NK-92 treated with Interleukin-12 subunit alpha and Interleukin-12 subunit beta, amount 100 ng/mL, for 24 hours (cell line): ENCODE results near the gene GTF2H4.

Source experiments
- DNase-seq: peaks from one replicate; lab custom pipeline; 2025; lab: John Stamatoyannopoulos, UW

GTF2H4 gene

DNA sequence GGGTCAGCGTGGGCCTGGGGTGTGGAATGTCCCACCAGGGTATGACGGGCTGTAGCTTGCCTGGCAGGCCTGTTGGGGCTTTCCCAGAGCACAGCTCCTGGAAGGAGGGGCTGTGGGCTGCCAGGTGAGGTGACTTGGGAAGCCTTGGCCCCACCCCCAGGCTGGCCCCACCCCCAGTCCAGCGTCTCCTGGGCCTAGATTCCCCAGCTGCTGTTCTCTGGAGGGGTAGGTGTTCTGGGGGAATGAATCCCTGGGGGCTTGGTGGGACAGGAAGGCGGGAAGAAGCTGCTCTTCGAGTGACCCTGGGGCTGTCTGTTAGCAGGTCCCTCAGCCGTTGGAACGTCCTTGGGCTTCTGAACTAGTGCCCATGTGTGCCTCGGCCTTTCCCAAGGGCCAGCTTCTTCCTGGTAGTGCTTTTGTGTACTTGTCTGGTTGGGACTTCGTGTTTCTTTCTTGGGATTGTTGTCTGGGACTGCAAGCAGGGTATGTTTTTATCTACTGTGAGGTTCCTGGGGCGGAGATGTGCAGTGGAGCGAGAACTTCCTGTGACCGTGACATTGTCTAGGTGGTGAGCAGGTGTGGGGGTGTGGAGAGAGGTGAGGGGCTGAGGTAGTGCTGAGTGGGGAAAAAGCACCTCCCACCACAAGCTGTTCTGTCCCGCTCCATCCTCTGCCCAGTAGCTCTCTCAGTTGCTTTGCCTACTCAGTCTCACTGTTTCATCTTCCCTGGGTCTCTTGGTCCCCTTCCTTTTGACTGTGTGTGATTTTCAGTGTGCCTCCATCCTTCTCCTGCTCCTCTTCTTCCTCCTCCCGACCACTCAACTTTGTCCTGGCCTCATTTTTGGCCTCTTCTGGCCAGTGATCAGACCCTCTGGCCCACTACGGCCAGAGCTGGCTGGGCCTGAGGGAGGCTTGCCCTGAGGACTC lies 25.0 kb upstream of the GTF2H4 start:
- DNase-seq = no peak

- DNase-seq = no peak
Measured at GRCh38 chr6:30883685-30884520, 24.1 kb upstream of the GTF2H4 start, which contains the start of gene DDR1. Gene DDR1, plus strand, starts transcription at chr6:30884519. Its CDS starts 4,211 bp downstream, at chr6:30888730.

GRCh38 chr6:30884521-30885480 lies 23.2 kb upstream of the GTF2H4 start:
- no peak for DNase-seq

DNA sequence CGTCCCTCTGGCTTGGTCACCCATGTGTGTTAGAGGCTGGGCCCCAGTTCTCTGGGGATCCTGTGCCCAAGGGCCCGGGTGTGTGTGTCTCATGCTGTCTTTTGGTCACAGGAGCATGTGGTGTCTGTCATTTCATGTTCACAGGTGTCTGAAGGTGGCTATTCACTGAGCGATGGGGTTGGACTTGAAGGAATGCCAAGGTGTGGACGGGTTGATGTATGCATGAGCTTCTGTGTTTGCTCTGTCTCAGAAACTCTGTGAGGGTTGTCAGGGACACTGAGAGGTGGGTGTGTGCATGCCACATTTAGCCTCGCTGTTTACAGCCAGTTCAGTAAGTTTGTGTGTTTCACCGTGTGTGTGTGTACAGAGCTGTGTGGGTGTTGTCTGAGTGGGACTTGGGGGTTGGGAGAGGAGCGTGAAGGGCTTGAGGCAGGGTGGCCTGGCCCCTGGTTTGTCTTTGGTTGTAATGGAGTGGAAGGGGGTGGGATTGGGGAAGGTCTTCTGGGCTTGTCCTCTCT lies 22.5 kb upstream of the GTF2H4 start:
- no peak for DNase-seq

DNA sequence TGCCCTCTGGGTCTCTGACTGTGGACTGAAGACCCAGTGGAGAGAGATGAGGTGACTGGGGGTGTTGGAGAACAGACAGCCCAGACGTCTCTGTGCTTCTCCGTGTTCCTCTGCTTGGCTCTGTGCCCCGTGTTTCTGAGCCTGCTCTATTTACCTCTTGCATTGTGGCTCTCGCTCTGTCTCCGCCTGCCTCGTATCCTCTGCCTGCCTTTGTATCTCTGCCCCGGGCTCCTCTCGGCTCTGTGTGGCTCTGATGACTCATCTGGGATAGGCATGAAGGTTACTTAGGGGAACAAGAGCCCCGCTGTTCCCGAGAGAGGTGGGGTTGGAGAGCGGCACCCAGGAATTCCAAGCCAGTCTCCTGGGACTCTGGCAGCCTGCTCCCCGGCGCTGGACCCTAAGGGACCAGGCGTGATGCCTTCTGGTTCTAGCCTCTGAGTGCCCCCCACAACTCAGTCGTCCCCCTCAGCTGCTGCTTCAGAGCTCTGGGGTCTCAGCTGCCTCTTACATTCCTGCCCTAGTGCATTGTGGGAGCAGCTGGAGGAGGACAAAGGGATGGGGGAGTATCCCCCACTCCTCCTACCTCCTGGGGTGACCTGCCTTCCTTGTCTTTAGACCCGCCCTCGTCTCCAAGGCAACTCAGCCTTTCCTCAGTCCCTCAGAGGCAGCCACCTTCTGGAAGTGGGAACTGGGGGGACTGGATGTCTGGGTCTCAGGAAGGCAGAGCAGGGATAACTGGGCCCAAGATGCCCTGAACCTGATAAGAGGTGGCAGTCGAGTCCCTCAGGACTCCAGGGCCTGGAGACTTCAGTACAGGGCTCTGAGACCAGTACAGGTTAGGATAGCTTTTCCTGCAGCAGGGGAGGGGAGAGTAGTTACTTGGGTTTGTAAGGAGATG lies 21.8 kb upstream of the GTF2H4 start:
- no peak for DNase-seq

- DNase-seq = no peak
Measured at GRCh38 chr6:30886897-30887255, 21.1 kb upstream of the GTF2H4 start.

GRCh38 chr6:30887901-30888815 lies 19.8 kb upstream of the GTF2H4 start:
- DNase-seq = no peak

DNA sequence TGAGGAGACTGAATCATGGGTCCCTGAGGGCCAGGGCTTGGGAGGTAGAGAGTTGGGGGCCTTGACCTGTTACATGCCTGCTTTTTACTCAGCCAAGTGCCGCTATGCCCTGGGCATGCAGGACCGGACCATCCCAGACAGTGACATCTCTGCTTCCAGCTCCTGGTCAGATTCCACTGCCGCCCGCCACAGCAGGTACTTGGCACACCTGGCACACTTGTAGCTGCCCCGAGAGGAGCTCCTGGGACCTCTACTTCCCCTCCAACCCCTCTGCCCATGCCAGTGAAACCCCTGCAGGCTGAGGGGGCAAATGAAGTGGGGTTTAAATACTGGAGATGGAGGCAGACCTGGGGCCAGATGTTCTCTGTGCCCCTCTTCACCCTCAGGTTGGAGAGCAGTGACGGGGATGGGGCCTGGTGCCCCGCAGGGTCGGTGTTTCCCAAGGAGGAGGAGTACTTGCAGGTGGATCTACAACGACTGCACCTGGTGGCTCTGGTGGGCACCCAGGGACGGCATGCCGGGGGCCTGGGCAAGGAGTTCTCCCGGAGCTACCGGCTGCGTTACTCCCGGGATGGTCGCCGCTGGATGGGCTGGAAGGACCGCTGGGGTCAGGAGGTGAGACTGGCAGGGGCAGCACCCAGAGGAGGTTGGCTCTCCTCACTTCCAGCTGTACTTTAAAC lies 19.1 kb upstream of the GTF2H4 start:
- no peak for DNase-seq

DNA sequence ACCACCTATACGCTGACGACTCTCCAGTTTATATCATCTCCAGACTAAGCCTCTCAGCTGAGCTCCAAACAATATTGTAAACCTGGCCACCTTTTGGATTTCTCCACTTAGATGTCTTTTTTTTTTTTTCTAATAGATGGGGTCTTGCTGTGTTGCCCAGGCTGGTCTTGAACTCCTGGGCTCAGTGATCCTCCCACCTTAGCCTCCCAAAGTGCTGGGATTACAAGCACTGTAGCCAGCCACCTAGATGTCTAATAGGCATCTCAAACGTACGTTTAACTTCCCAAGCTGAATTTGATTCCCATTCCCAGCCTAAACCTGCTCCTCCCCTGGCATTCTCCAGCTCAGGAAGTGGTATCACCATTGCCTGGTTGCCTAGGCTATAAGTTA lies 18.5 kb upstream of the GTF2H4 start:
- DNase-seq = no peak

GRCh38 chr6:30889921-30890645 lies 17.9 kb upstream of the GTF2H4 start:
- DNase-seq = no peak

DNA sequence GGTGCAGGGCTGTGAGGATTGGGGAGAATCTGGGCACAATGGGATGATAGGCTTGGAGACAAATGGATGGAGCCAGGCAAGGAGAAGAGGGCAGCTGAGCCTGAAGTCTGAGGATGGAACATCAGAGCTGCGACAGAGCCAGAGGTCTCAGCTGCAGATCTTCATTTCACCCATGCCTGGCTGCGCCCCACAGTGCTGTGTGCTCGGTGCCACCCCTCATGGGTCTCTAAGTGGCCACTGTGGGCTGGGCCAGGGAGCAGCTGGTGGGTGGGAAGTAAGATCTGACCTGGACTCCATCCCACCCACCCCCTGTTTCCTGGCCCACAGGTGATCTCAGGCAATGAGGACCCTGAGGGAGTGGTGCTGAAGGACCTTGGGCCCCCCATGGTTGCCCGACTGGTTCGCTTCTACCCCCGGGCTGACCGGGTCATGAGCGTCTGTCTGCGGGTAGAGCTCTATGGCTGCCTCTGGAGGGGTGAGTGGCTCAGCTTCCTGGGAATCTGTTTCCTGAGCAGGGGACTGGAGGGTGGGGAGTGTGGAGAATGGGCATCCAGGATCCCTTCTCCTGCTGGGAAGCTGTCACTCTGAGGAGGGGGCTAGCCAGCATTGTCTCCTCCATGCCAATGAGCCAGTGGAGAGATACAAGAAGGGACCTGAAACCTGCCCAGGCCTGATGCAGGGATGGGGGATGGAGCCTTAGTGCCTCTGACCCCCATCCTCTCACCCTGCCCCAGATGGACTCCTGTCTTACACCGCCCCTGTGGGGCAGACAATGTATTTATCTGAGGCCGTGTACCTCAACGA lies 17.2 kb upstream of the GTF2H4 start:
- no peak for DNase-seq

DNA sequence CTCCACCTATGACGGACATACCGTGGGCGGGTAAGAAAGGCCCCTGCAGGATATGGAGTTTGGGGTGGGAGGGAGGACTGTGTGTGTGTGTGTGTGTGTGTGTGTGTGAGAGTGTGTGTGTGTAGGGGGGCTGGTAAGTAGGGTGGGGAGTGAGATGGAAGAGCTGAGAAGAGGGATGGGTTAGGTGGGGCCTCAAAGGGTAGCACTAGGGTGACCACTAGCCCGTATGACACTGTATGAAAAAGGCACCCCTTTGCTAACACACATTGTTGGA lies 16.6 kb upstream of the GTF2H4 start:
- DNase-seq = no peak

DNA sequence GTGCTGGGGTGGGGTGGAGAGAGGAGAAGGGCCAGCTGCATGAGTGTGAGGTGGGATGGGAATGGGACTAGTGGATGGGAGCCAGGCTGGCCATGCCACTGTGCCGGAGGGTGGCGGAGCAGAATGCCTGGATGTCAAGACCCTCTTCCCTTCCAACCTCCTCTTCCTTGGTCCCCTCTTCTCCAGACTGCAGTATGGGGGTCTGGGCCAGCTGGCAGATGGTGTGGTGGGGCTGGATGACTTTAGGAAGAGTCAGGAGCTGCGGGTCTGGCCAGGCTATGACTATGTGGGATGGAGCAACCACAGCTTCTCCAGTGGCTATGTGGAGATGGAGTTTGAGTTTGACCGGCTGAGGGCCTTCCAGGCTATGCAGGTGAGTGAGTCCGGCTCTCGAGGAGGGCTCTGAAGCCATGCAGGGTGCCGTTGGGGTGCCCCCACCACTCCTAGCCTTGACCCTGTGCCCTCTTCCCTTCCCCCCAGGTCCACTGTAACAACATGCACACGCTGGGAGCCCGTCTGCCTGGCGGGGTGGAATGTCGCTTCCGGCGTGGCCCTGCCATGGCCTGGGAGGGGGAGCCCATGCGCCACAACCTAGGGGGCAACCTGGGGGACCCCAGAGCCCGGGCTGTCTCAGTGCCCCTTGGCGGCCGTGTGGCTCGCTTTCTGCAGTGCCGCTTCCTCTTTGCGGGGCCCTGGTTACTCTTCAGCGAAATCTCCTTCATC lies 16.0 kb upstream of the GTF2H4 start:
- no peak for DNase-seq

DNA sequence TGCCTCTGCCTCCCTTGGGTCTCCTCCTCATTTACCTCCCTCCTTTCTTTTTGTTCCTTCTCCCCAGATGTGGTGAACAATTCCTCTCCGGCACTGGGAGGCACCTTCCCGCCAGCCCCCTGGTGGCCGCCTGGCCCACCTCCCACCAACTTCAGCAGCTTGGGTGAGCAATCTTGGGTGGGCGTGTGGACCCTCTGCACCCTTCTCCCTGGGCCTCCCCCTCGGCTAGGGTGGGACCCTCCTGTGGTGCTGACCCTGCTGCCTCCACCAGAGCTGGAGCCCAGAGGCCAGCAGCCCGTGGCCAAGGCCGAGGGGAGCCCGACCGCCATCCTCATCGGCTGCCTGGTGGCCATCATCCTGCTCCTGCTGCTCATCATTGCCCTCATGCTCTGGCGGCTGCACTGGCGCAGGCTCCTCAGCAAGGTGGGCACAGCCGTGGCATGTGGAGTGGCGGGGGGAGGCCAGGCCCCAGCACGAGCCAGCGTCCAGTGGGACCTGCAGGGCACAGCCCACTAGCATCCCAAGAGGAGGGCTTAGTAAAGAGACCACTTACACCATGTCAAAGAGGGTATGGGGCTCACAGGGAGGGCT lies 14.9 kb upstream of the GTF2H4 start:
- DNase-seq = no peak

- no peak for DNase-seq
Measured at GRCh38 chr6:30893666-30894065, 14.3 kb upstream of the GTF2H4 start.

GRCh38 chr6:30894381-30894780 lies 13.6 kb upstream of the GTF2H4 start:
- no peak for DNase-seq

- DNase-seq = no peak
Measured at GRCh38 chr6:30894935-30895334, 13.1 kb upstream of the GTF2H4 start.
